Measurements from ENCODE around the gene EMC6. TPM values are rescaled to one million over a fixed set of nuclear protein-coding genes. Genes with fewer than 3 reads are reported as not detected.

Gene EMC6
- total and polyA plus RNA-seq, 2 of the 13 experiments (the other 11 are each of a cell fraction or from before 2014, with no cell fraction given) = 45.1 to 47.7 TPM

DNA sequence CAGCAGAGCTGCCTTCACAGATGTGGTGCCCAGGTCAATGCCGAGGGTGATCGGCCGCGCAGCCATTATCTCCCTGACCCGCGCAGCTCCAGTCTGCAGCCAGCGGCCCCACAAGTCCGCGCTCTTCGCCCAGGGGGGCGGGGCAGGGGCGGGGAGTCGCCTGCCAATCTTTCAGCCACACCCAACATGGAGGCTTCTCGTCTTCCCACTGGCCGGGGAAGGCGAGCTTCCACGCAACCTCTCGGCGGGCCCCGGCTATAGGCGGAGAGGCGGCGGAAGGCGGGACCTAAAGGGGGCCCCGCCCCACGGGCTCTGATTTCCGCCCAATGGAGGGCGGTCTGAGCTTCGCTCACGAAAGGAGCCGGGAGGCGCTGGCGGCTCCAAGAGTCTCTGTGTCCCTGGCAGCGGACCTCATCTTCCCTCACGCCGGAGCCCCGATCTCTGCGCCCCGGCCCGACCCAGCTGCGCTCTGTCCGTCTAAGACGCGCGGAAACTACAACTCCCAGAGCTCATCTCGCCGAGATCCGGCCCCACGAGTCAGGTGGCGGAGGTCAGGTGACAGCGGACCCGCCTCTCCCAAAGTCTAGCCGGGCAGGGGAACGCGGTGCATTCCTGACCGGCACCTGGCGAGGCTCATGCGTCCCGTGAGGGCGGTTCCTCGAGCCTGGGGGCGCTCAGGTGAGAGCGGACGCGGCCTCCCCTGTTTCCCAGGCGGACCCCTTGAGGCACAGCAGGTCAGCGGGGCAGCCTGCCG, 32.3 kb upstream of the EMC6 start, which contains the start of the genes CTNS and SHPK (continued):
- TF ChIP-seq ZBTB42 (CRISPR knock-in tag; IDR thresholded peaks at IDR 0.05) (peak; percentile 62; the same call in 1 of the 2 replicates), ZNF496 (CRISPR knock-in tag; IDR thresholded peaks at IDR 0.05; ENCODE audit: insufficient replicate concordance) (no peak), SP1 (IDR thresholded peaks at IDR 0.05) (0 out of 2 replicates have a peak, but pooled peaks have one; percentile 60), SP1 (CRISPR knock-in tag; IDR thresholded peaks at IDR 0.05) (peak; percentile 90), ATF7-NPFF (CRISPR knock-in tag; IDR thresholded peaks at IDR 0.05; ENCODE audit: low read depth) (no peak), MYNN (CRISPR knock-in tag; IDR thresholded peaks at IDR 0.05; ENCODE audit: low read depth) (no peak), TP53 (CRISPR knock-in tag; conservative IDR thresholded peaks at IDR 0.05) (no peak), HMGA1 (CRISPR knock-in tag; conservative IDR thresholded peaks at IDR 0.05) (no peak), RBAK (CRISPR knock-in tag; IDR thresholded peaks at IDR 0.05) (no peak), FOXA3 (CRISPR knock-in tag; IDR thresholded peaks at IDR 0.05) (peak; percentile 32; the same call in 1 of the 2 replicates), IKZF1 (IDR thresholded peaks at IDR 0.05) (no peak), KLF9 (CRISPR knock-in tag; IDR thresholded peaks at IDR 0.05; ENCODE audit: low read depth) (no peak), NR2C2 (CRISPR knock-in tag; IDR thresholded peaks at IDR 0.05; ENCODE audit: borderline replicate concordance) (peak; percentile 87), ZNF180 (CRISPR knock-in tag; IDR thresholded peaks at IDR 0.05; ENCODE audit: borderline replicate concordance, low read depth) (no peak)
- TF ChIP-seq, protein P1, sequence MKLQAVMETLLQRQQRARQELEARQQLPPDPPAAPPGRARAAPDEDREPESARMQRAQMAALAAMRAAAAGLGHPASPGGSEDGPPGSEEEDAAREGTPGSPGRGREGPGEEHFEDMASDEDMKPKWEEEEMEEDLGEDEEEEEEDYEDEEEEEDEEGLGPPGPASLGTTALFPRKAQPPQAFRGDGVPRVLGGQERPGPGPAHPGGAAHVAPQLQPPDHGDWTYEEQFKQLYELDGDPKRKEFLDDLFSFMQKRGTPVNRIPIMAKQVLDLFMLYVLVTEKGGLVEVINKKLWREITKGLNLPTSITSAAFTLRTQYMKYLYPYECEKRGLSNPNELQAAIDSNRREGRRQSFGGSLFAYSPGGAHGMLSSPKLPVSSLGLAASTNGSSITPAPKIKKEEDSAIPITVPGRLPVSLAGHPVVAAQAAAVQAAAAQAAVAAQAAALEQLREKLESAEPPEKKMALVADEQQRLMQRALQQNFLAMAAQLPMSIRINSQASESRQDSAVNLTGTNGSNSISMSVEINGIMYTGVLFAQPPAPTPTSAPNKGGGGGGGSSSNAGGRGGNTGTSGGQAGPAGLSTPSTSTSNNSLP (IDR thresholded peaks at IDR 0.05; ENCODE audit: low read depth, low read length) = no peak
- TF ChIP-seq, protein P2, sequence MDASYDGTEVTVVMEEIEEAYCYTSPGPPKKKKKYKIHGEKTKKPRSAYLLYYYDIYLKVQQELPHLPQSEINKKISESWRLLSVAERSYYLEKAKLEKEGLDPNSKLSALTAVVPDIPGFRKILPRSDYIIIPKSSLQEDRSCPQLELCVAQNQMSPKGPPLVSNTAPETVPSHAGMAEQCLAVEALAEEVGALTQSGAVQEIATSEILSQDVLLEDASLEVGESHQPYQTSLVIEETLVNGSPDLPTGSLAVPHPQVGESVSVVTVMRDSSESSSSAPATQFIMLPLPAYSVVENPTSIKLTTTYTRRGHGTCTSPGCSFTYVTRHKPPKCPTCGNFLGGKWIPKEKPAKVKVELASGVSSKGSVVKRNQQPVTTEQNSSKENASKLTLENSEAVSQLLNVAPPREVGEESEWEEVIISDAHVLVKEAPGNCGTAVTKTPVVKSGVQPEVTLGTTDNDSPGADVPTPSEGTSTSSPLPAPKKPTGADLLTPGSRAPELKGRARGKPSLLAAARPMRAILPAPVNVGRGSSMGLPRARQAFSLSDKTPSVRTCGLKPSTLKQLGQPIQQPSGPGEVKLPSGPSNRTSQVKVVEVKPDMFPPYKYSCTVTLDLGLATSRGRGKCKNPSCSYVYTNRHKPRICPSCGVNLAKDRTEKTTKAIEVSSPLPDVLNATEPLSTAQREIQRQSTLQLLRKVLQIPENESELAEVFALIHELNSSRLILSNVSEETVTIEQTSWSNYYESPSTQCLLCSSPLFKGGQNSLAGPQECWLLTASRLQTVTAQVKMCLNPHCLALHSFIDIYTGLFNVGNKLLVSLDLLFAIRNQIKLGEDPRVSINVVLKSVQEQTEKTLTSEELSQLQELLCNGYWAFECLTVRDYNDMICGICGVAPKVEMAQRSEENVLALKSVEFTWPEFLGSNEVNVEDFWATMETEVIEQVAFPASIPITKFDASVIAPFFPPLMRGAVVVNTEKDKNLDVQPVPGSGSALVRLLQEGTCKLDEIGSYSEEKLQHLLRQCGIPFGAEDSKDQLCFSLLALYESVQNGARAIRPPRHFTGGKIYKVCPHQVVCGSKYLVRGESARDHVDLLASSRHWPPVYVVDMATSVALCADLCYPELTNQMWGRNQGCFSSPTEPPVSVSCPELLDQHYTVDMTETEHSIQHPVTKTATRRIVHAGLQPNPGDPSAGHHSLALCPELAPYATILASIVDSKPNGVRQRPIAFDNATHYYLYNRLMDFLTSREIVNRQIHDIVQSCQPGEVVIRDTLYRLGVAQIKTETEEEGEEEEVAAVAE (CRISPR knock-in tag; IDR thresholded peaks at IDR 0.05; ENCODE audit: borderline replicate concordance) = no peak
- TF ChIP-seq, protein P3, sequence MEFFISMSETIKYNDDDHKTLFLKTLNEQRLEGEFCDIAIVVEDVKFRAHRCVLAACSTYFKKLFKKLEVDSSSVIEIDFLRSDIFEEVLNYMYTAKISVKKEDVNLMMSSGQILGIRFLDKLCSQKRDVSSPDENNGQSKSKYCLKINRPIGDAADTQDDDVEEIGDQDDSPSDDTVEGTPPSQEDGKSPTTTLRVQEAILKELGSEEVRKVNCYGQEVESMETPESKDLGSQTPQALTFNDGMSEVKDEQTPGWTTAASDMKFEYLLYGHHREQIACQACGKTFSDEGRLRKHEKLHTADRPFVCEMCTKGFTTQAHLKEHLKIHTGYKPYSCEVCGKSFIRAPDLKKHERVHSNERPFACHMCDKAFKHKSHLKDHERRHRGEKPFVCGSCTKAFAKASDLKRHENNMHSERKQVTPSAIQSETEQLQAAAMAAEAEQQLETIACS (CRISPR knock-in tag; IDR thresholded peaks at IDR 0.05) = no peak
- TF ChIP-seq, protein P4, sequence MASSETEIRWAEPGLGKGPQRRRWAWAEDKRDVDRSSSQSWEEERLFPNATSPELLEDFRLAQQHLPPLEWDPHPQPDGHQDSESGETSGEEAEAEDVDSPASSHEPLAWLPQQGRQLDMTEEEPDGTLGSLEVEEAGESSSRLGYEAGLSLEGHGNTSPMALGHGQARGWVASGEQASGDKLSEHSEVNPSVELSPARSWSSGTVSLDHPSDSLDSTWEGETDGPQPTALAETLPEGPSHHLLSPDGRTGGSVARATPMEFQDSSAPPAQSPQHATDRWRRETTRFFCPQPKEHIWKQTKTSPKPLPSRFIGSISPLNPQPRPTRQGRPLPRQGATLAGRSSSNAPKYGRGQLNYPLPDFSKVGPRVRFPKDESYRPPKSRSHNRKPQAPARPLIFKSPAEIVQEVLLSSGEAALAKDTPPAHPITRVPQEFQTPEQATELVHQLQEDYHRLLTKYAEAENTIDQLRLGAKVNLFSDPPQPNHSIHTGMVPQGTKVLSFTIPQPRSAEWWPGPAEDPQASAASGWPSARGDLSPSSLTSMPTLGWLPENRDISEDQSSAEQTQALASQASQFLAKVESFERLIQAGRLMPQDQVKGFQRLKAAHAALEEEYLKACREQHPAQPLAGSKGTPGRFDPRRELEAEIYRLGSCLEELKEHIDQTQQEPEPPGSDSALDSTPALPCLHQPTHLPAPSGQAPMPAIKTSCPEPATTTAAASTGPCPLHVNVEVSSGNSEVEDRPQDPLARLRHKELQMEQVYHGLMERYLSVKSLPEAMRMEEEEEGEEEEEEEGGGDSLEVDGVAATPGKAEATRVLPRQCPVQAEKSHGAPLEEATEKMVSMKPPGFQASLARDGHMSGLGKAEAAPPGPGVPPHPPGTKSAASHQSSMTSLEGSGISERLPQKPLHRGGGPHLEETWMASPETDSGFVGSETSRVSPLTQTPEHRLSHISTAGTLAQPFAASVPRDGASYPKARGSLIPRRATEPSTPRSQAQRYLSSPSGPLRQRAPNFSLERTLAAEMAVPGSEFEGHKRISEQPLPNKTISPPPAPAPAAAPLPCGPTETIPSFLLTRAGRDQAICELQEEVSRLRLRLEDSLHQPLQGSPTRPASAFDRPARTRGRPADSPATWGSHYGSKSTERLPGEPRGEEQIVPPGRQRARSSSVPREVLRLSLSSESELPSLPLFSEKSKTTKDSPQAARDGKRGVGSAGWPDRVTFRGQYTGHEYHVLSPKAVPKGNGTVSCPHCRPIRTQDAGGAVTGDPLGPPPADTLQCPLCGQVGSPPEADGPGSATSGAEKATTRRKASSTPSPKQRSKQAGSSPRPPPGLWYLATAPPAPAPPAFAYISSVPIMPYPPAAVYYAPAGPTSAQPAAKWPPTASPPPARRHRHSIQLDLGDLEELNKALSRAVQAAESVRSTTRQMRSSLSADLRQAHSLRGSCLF (CRISPR knock-in tag; IDR thresholded peaks at IDR 0.05; ENCODE audit: borderline replicate concordance) = no peak

All from HepG2 (cell line).